GM19193 (cell line): ENCODE measurements around the gene SNX14.

Experiments
- POLR2A ChIP-seq: IDR thresholded peaks from 4 replicates; pipeline ENCODE4 v1.6.1; 2011; ENCODE audit not compliant: insufficient read depth, insufficient read length; ENCODE audit errors: extremely low read depth

Gene SNX14

GRCh38 chr6:85593438-85594196 is at the start of gene SNX14:
Gene SNX14, minus strand, starts transcription at chr6:85593858. Its CDS starts 140 bp downstream, at chr6:85593718.
- peak; percentile 89 for TF ChIP-seq POLR2A

- TF ChIP-seq POLR2A, result peak; percentile 89
These were observed 49.3 kb upstream of the SNX14 start, which contains the start of gene SYNCRIP for GRCh38 chr6:85642774-85643536. Gene SYNCRIP, minus strand, starts transcription at chr6:85642886. Its CDS starts 1,447 bp downstream, at chr6:85641439.

GRCh38 chr6:85641897-85642773 is 48.5 kb upstream of the SNX14 start:
- no peak for TF ChIP-seq POLR2A

GRCh38 chr6:85641522-85641896 is 47.9 kb upstream of the SNX14 start:
- TF ChIP-seq POLR2A, result no peak

- TF ChIP-seq POLR2A, result no peak
These were observed 47.2 kb upstream of the SNX14 start for GRCh38 chr6:85640821-85641220.

- TF ChIP-seq POLR2A, result no peak
These were observed 43.9 kb upstream of the SNX14 start for GRCh38 chr6:85637579-85637978.

- no peak for TF ChIP-seq POLR2A
These were observed 38.7 kb upstream of the SNX14 start for GRCh38 chr6:85632164-85632942.

- TF ChIP-seq POLR2A, result no peak
These were observed 34.7 kb upstream of the SNX14 start for GRCh38 chr6:85628353-85628752.

GRCh38 chr6:85620308-85620707 is 26.6 kb upstream of the SNX14 start:
- no peak for TF ChIP-seq POLR2A

GRCh38 chr6:85614780-85615179 is 21.1 kb upstream of the SNX14 start:
- no peak for TF ChIP-seq POLR2A

GRCh38 chr6:85612690-85613474 is 19.2 kb upstream of the SNX14 start:
- no peak for TF ChIP-seq POLR2A

- TF ChIP-seq POLR2A, result no peak
These were observed 16.7 kb upstream of the SNX14 start for GRCh38 chr6:85610182-85610895.

- no peak for TF ChIP-seq POLR2A
These were observed 8.4 kb upstream of the SNX14 start for GRCh38 chr6:85602100-85602499.
